ENCODE measurements around the gene RAPGEF6.

Gene RAPGEF6

GRCh38 chr5:131528682-131529081 is 106.3 kb downstream of the RAPGEF6 start:
- Histone ChIP-seq H3K36me3 (ENCODE audit: insufficient read depth, low read length) (no peaks in the 10 kb centered on the region; the same call in 1 of the 2 replicates), H3K4me2 (ENCODE audit: insufficient read depth, low read length) (no peak overlapping the region)
- peak; percentile 39; the same call in 1 of the 3 replicates for ATAC-seq (ENCODE audit: insufficient read depth, low read depth)

GRCh38 chr5:131525805-131526204 is 109.2 kb downstream of the RAPGEF6 start:
- Histone ChIP-seq H3K36me3 (ENCODE audit: insufficient read depth, low read length) (peaks cover under 1% of the 10 kb centered on the region; the same call in 1 of the 2 replicates), H3K4me2 (ENCODE audit: insufficient read depth, low read length) (no peak overlapping the region), H3K4me1 (ENCODE audit: insufficient read depth, low read length) (no peaks in the 10 kb centered on the region), H3K27ac (ENCODE audit: low read length) (no peak overlapping the region), H4K20me1 (ENCODE audit: insufficient read depth, low read length) (no peaks in the 10 kb centered on the region), H3K9ac (ENCODE audit: low read depth, low read length) (no peak overlapping the region), H3K4me3 (ENCODE audit: low read depth in 1 of 2, low read length in 2 of 2) (no peak overlapping the region), H3K27me3 (ENCODE audit: insufficient read depth, low read length, poor library complexity) (no peaks in the 10 kb centered on the region), H3K9me3 (ENCODE audit: insufficient read depth, low read length, severe bottlenecking) (no peaks in the 10 kb centered on the region), H2AFZ (ENCODE audit: low read depth, low read length) (no peak overlapping the region), H3K79me2 (ENCODE audit: insufficient read depth, low read length) (no peaks in the 10 kb centered on the region)
- DNase-seq: no peak
- TF ChIP-seq EZH2 (IDR thresholded peaks at IDR 0.05; ENCODE audit: borderline replicate concordance, low read depth, low read length, severe bottlenecking): no peak
- TF ChIP-seq CTCF (IDR thresholded peaks at IDR 0.05; ENCODE audit: borderline replicate concordance, extremely low read depth, low read length, poor library complexity, severe bottlenecking): no peak
- ATAC-seq (ENCODE audit: insufficient read depth, low read depth): no peak

More at GRCh38 chr5:131528682-131529081, 106.3 kb downstream of the RAPGEF6 start:
- H3K27ac ChIP-seq (ENCODE audit: low read length): no peak overlapping the region; the same call in 1 of the 2 replicates
- H3K9ac ChIP-seq (ENCODE audit: low read depth, low read length): no peak overlapping the region
- no peaks in the 10 kb centered on the region for H3K9me3 ChIP-seq (ENCODE audit: insufficient read depth, low read length, severe bottlenecking)
- H4K20me1 ChIP-seq (ENCODE audit: insufficient read depth, low read length): no peaks in the 10 kb centered on the region
- no peak overlapping the region for H2AFZ ChIP-seq (ENCODE audit: low read depth, low read length)
- H3K4me1 ChIP-seq (ENCODE audit: insufficient read depth, low read length): no peaks in the 10 kb centered on the region
- TF ChIP-seq EZH2 (IDR thresholded peaks at IDR 0.05; ENCODE audit: borderline replicate concordance, low read depth, low read length, severe bottlenecking) (no peak), CTCF (IDR thresholded peaks at IDR 0.05; ENCODE audit: borderline replicate concordance, extremely low read depth, low read length, poor library complexity, severe bottlenecking) (no peak)
- H3K4me3 ChIP-seq (ENCODE audit: low read depth in 1 of 2, low read length in 2 of 2): no peak overlapping the region
- no peak for DNase-seq
- H3K27me3 ChIP-seq (ENCODE audit: insufficient read depth, low read length, poor library complexity): no peaks in the 10 kb centered on the region
- no peaks in the 10 kb centered on the region for H3K79me2 ChIP-seq (ENCODE audit: insufficient read depth, low read length)

- ATAC-seq (ENCODE audit: insufficient read depth, low read depth) (no peak), DNase-seq (no peak)
- H2AFZ ChIP-seq (ENCODE audit: low read depth, low read length): no peak overlapping the region
- no peak for TF ChIP-seq EZH2 (IDR thresholded peaks at IDR 0.05; ENCODE audit: borderline replicate concordance, low read depth, low read length, severe bottlenecking)
- no peak for TF ChIP-seq CTCF (IDR thresholded peaks at IDR 0.05; ENCODE audit: borderline replicate concordance, extremely low read depth, low read length, poor library complexity, severe bottlenecking)
- peaks cover 13% of the 10 kb centered on the region; the same call in 1 of the 2 replicates for H3K36me3 ChIP-seq (ENCODE audit: insufficient read depth, low read length)
- H4K20me1 ChIP-seq (ENCODE audit: insufficient read depth, low read length): no peaks in the 10 kb centered on the region
- no peak overlapping the region for H3K4me2 ChIP-seq (ENCODE audit: insufficient read depth, low read length)
- H3K27ac ChIP-seq (ENCODE audit: low read length): no peak overlapping the region
- no peaks in the 10 kb centered on the region for H3K4me1 ChIP-seq (ENCODE audit: insufficient read depth, low read length)
- no peaks in the 10 kb centered on the region for H3K79me2 ChIP-seq (ENCODE audit: insufficient read depth, low read length)
- no peak overlapping the region for H3K4me3 ChIP-seq (ENCODE audit: low read depth in 1 of 2, low read length in 2 of 2)
- H3K9ac ChIP-seq (ENCODE audit: low read depth, low read length): no peak overlapping the region
- no peaks in the 10 kb centered on the region for H3K27me3 ChIP-seq (ENCODE audit: insufficient read depth, low read length, poor library complexity)
- H3K9me3 ChIP-seq (ENCODE audit: insufficient read depth, low read length, severe bottlenecking): no peaks in the 10 kb centered on the region
Measured at GRCh38 chr5:131524431-131524830, 110.6 kb downstream of the RAPGEF6 start.

Measured in DND-41 (cell line).